Thyroid gland (tissue), 4 donors: ENCODE results near the gene GPR137B. TPM values are rescaled to one million over a fixed set of nuclear protein-coding genes. Genes with fewer than 3 reads are reported as not detected.

Experiments
- DNase-seq, 2 donors: peaks; one replicate each; pipeline ENCODE4 v3.0.0-alpha.2; 2019
- H3K27ac ChIP-seq, 3 donors: fragments of 200-600 bp; sonication (generic); 1 replicate in 2 of 3; 2 replicates in 1 of 3; pipeline ENCODE4 v1.5.1; 2016 to 2019; ENCODE audit warnings: mild to moderate bottlenecking in 1 of 3, moderate library complexity in 1 of 3
- H3K27me3 ChIP-seq: fragments of 200-600 bp; sonication (generic); one replicate; pipeline ENCODE4 v1.5.1; 2019
- H3K36me3 ChIP-seq, 2 donors: fragments of 200-600 bp; sonication (generic); one replicate each; pipeline ENCODE4 v1.5.1; 2016 to 2019
- H3K4me1 ChIP-seq, 2 donors: fragments of 200-600 bp; sonication (generic); one replicate each; pipeline ENCODE4 v1.5.1; 2017 to 2019
- H3K4me3 ChIP-seq, 3 donors: fragments of 200-600 bp; sonication (generic); replicated peaks in 1 of 3; 1 replicate in 2 of 3; 2 replicates in 1 of 3; pipeline ENCODE4 v1.5.1; 2016; ENCODE audit warnings: mild to moderate bottlenecking in 1 of 3
- H3K9me3 ChIP-seq: fragments of 200-600 bp; sonication (generic); one replicate; pipeline ENCODE4 v1.5.1; 2017
- CTCF ChIP-seq, 6 experiments: fragments of 200-600 bp in 3 of 6; fragments of 450-650 bp in 3 of 6; sonication (generic) in 3 of 6; IDR thresholded peaks; one replicate each; pipeline ENCODE4 v1.5.1; 2016 to 2019; ENCODE audit warnings: antibody characterized with exemption in 6 of 6, mild to moderate bottlenecking in 2 of 6, inconsistent platforms in 1 of 6, moderate library complexity in 1 of 6
- POLR2A ChIP-seq, 2 donors: fragments of 450-650 bp; IDR thresholded peaks; one replicate each; pipeline ENCODE4 v1.6.1; 2017; ENCODE audit warnings: antibody characterized with exemption in 2 of 2, mild to moderate bottlenecking in 2 of 2, moderate library complexity in 1 of 2
- WGBS, 2 donors: methylation state at CpG; one replicate each; pipeline ENCODE4 v1.1.5; 2017; 5-methylcytosine and 5-hydroxymethylcytosine counted together
- intact Hi-C: fragments of 100-400 bp; cut with DNase I; formaldehyde crosslinking; loops from one replicate; pipeline ENCODE4 v1.15.1; 2023
- total RNA-seq, 4 donors: library from RNA; depleted of rRNA; stranded (reverse); fragments of >200 nt; gene quantifications; one replicate each; pipeline ENCODE4 v1.2.3, GENCODE V29; 2016

Gene GPR137B
- total RNA-seq, 4 donors from 2014 or later, result 15.1 to 30.0 (median 15.6) TPM

- Histone ChIP-seq H3K27me3 (no peaks in the 10 kb centered on the region), H3K27ac (no peak overlapping the region), H3K4me3 (no peak overlapping the region), H3K4me1 (no peaks in the 10 kb centered on the region), H3K9me3 (no peaks in the 10 kb centered on the region), H3K36me3 (no peaks in the 10 kb centered on the region)
- intact Hi-C loops, result no loop called here
- WGBS, 2 donors, result 94 to 96% methylated on average over 6 of the region's 6 CpGs
- no peak for DNase-seq
- TF ChIP-seq POLR2A (IDR thresholded peaks at IDR 0.05) (no peak), CTCF (IDR thresholded peaks at IDR 0.05) (no peak)
Observed at GRCh38 chr1:236166041-236166440, 23.7 kb downstream of the GPR137B start.

GRCh38 chr1:236167154-236167553 lies 24.8 kb downstream of the GPR137B start:
- intact Hi-C loops, result no loop called here
- Histone ChIP-seq H3K4me3 (no peak overlapping the region), H3K36me3 (no peaks in the 10 kb centered on the region), H3K4me1 (no peaks in the 10 kb centered on the region), H3K9me3 (no peaks in the 10 kb centered on the region), H3K27ac (no peak overlapping the region), H3K27me3 (no peaks in the 10 kb centered on the region)
- TF ChIP-seq POLR2A (IDR thresholded peaks at IDR 0.05) (no peak), CTCF (IDR thresholded peaks at IDR 0.05) (no peak)
- 93 to 94% methylated on average over 7 of the region's 7 CpGs for WGBS, 2 donors
- no peak for DNase-seq

GRCh38 chr1:236167578-236167977 lies 25.2 kb downstream of the GPR137B start:
- TF ChIP-seq POLR2A (IDR thresholded peaks at IDR 0.05), result no peak
- TF ChIP-seq CTCF (IDR thresholded peaks at IDR 0.05), result no peak
- Histone ChIP-seq H3K36me3 (no peaks in the 10 kb centered on the region), H3K4me3 (no peak overlapping the region), H3K9me3 (no peaks in the 10 kb centered on the region), H3K4me1 (no peaks in the 10 kb centered on the region), H3K27ac (no peak overlapping the region), H3K27me3 (no peaks in the 10 kb centered on the region)
- DNase-seq, result no peak
- WGBS, 2 donors, result 91 to 96% methylated on average over 4 of the region's 4 CpGs
- intact Hi-C loops, result no loop called here

- H3K4me1 ChIP-seq, result no peaks in the 10 kb centered on the region
- no peaks in the 10 kb centered on the region for H3K27me3 ChIP-seq
- peak; percentile 31 to 35 for DNase-seq
- no peak overlapping the region for H3K4me3 ChIP-seq
- no peaks in the 10 kb centered on the region for H3K36me3 ChIP-seq
- TF ChIP-seq CTCF (IDR thresholded peaks at IDR 0.05) (peak in 1 of 6 experiments; percentile 34), POLR2A (IDR thresholded peaks at IDR 0.05) (no peak)
- H3K9me3 ChIP-seq, result no peaks in the 10 kb centered on the region
- intact Hi-C loops, result no loop called here
- no peak overlapping the region for H3K27ac ChIP-seq
- 75 to 88% methylated on average over 10 of the region's 10 CpGs for WGBS, 2 donors
Observed at GRCh38 chr1:236168716-236169429, 26.5 kb downstream of the GPR137B start.

- no peak for DNase-seq
- intact Hi-C loops, result no loop called here
- TF ChIP-seq POLR2A (IDR thresholded peaks at IDR 0.05) (no peak), CTCF (IDR thresholded peaks at IDR 0.05) (no peak)
- Histone ChIP-seq H3K9me3 (no peaks in the 10 kb centered on the region), H3K4me1 (no peaks in the 10 kb centered on the region), H3K36me3 (no peaks in the 10 kb centered on the region), H3K27me3 (no peaks in the 10 kb centered on the region), H3K27ac (no peak overlapping the region), H3K4me3 (no peak overlapping the region)
Observed at GRCh38 chr1:236172041-236172579, 29.8 kb downstream of the GPR137B start.
